GM10266 (cell line): Measurements from ENCODE around the gene GRID1.

Experiments
- DNase-seq: peaks from one replicate; pipeline ENCODE4 v3.0.0; 2012; ENCODE audit errors: extremely low spot score
- CTCF ChIP-seq: IDR thresholded peaks from 2 replicates; pipeline ENCODE4 v1.5.1; 2012; ENCODE audit warnings: mild to moderate bottlenecking, low read depth; ENCODE audit not compliant: control insufficient read depth, insufficient read depth; ENCODE audit errors: missing control alignments

Gene GRID1

DNA sequence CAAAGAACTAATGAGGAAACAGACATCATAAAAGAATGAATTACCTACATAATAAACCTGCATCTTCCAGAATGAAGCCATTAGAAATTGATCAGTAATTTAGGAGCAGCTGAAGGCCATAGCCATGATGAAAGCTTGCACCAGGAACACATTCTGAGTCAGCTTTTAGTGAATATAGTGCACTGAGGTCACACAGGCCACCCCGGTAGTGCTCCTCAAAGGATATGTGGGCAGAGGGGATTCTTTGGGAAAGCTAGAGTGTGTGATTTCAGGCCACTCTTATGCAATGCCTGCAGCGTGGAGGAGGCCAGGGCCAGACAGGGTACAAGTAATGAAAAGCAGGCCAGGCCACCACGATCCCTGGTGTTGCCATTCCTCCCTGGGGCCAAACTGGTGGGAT lies 451.9 kb downstream of the GRID1 start:
- DNase-seq, result no peak
- no peak for TF ChIP-seq CTCF

- DNase-seq, result no peak
- no peak for TF ChIP-seq CTCF
Measured at GRCh38 chr10:85908462-85908861, 458.1 kb downstream of the GRID1 start.

DNA sequence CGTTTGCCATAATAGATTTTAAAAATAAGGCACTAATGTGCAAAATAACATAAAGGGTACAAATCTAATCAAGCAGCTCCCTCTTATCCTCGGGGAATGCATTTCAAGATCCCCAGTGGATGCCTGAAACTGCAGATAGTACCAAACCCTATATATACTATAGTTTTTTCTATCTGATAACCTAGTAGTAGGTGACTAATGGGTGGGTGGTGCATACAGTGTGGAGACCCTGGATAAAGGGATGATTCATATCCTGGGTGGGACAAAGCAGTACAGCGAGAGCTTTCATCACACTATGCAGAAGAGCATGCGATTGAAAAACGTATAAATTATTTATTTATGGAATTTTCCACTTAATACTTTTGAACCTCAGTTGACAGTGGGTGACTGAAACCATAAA lies 464.5 kb downstream of the GRID1 start:
- no peak for TF ChIP-seq CTCF
- DNase-seq, result no peak

DNA sequence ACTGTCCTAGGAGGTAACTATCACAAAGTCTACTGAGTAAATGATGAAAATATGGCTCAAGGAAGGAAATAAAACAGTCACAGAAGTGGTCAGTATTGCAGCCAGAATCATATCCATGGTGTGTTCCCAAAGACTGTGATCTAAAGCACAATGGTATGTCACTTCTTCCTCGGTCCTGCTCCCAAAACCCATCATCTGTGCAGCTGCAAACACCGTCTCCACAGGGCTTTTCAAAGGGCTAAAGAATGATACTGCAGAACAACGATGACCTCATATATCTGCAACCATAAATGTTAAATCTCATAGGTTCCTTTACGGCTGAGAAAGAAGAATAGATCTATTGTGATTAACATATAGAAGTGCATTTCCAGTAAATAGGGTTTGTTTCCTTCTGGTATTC lies 465.0 kb downstream of the GRID1 start:
- no peak for DNase-seq
- no peak for TF ChIP-seq CTCF

GRCh38 chr10:85900487-85900886 lies 466.1 kb downstream of the GRID1 start:
- no peak for TF ChIP-seq CTCF
- no peak for DNase-seq

GRCh38 chr10:85900061-85900460 lies 466.5 kb downstream of the GRID1 start:
- no peak for TF ChIP-seq CTCF

GRCh38 chr10:85891472-85891871 lies 475.1 kb downstream of the GRID1 start:
- no peak for DNase-seq
- TF ChIP-seq CTCF, result no peak

More at GRCh38 chr10:85900061-85900460, 466.5 kb downstream of the GRID1 start:
- DNase-seq, result no peak
